OCI-LY7 (cell line): Measurements from ENCODE around the gene C4orf51.

Experiments used
- EZH2phosphoT487 ChIP-seq: fragments of 200-600 bp; sonication (generic); IDR thresholded peaks from 2 replicates; pipeline ENCODE4 v1.6.1; 2018; ENCODE audit warnings: low read depth, borderline replicate concordance, mild to moderate bottlenecking, mixed run types, antibody characterized with exemption, low read length, moderate library complexity, mixed read lengths
- TF ChIP-seq, protein P1 (sequence below): fragments of 200-600 bp; sonication (generic); conservative IDR thresholded peaks from 2 replicates; pipeline ENCODE4 v1.5.1; 2014; ENCODE audit warnings: mild to moderate bottlenecking, antibody characterized with exemption, low read length, moderate library complexity, mixed read lengths

GRCh38 chr4:145735827-145736226 is 55.9 kb downstream of the C4orf51 start:
- TF ChIP-seq, protein P1, sequence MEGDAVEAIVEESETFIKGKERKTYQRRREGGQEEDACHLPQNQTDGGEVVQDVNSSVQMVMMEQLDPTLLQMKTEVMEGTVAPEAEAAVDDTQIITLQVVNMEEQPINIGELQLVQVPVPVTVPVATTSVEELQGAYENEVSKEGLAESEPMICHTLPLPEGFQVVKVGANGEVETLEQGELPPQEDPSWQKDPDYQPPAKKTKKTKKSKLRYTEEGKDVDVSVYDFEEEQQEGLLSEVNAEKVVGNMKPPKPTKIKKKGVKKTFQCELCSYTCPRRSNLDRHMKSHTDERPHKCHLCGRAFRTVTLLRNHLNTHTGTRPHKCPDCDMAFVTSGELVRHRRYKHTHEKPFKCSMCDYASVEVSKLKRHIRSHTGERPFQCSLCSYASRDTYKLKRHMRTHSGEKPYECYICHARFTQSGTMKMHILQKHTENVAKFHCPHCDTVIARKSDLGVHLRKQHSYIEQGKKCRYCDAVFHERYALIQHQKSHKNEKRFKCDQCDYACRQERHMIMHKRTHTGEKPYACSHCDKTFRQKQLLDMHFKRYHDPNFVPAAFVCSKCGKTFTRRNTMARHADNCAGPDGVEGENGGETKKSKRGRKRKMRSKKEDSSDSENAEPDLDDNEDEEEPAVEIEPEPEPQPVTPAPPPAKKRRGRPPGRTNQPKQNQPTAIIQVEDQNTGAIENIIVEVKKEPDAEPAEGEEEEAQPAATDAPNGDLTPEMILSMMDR: no peak
- TF ChIP-seq EZH2phosphoT487: no peak
